NCI-H2227 (cell line): Measurements from ENCODE around the gene ALLC.

Source experiments
- DNase-seq: peaks from one replicate; lab custom pipeline; 2025; ENCODE audit not compliant: unreplicated experiment; lab: John Stamatoyannopoulos, UW

Gene ALLC

GRCh38 chr2:3674066-3674845, 16.3 kb downstream of the ALLC start:
- no peak for DNase-seq

GRCh38 chr2:3675687-3676086, 17.7 kb downstream of the ALLC start:
- no peak for DNase-seq

GRCh38 chr2:3677436-3677835, 19.4 kb downstream of the ALLC start:
- DNase-seq: no peak

GRCh38 chr2:3678212-3678611, 20.2 kb downstream of the ALLC start:
- no peak for DNase-seq

GRCh38 chr2:3679180-3679579, 21.2 kb downstream of the ALLC start:
- no peak for DNase-seq

- DNase-seq: no peak
Measured at GRCh38 chr2:3679616-3680393, 21.8 kb downstream of the ALLC start.

- DNase-seq: no peak
Measured at GRCh38 chr2:3680548-3681345, 22.7 kb downstream of the ALLC start.

GRCh38 chr2:3681625-3682024, 23.6 kb downstream of the ALLC start:
- no peak for DNase-seq

GRCh38 chr2:3682811-3683210, 24.8 kb downstream of the ALLC start:
- DNase-seq: no peak

GRCh38 chr2:3683748-3684454, 25.9 kb downstream of the ALLC start:
- DNase-seq: no peak

GRCh38 chr2:3689998-3690748, 32.2 kb downstream of the ALLC start:
- DNase-seq: no peak

GRCh38 chr2:3692375-3692774, 34.4 kb downstream of the ALLC start:
- peak; percentile 22 for DNase-seq

- no peak for DNase-seq
Measured at GRCh38 chr2:3696545-3696944, 38.5 kb downstream of the ALLC start.

- DNase-seq: no peak
Measured at GRCh38 chr2:3701071-3701470, 43.1 kb downstream of the ALLC start.

- DNase-seq: no peak
Measured at GRCh38 chr2:3703236-3703756, 45.3 kb downstream of the ALLC start, which contains the start of gene DCDC2C. DCDC2C (plus strand) TSS chr2:3703575; CDS start chr2:3703752, 177 bp downstream.

GRCh38 chr2:3703757-3704355, 45.9 kb downstream of the ALLC start:
- DNase-seq: peak; percentile 62

- DNase-seq: peak; percentile 9
Measured at GRCh38 chr2:3704692-3705091, 46.7 kb downstream of the ALLC start.

- no peak for DNase-seq
Measured at GRCh38 chr2:3705782-3706181, 47.8 kb downstream of the ALLC start.

- DNase-seq: no peak
Measured at GRCh38 chr2:3706892-3707291, 48.9 kb downstream of the ALLC start.
